HG03280 (cell line): ENCODE data around the gene EMD.
"Not testable (repeated sequence)": the region's sequence is repeated elsewhere in the genome, so short reads cannot be mapped to it uniquely, and the experiment has no call there.

Source experiments
- ATAC-seq: cut with Tn5 transposase; IDR thresholded peaks from one replicate; pipeline ENCODE4 v1.9.1; 2021; ENCODE audit warnings: mild to moderate bottlenecking, moderate library complexity; ENCODE audit not compliant: unreplicated experiment

EMD gene

GRCh38 chrX:154378799-154379568, at the start of gene EMD:
Gene EMD, plus strand, starts transcription at chrX:154379295. Its CDS starts 190 bp downstream, at chrX:154379485.
- peak; percentile 79 for ATAC-seq

GRCh38 chrX:154332561-154332960, 46.5 kb upstream of the EMD start:
- ATAC-seq = no peak

GRCh38 chrX:154333116-154333515, 46.0 kb upstream of the EMD start:
- no peak for ATAC-seq

- ATAC-seq = peak; percentile 63
These were observed 45.2 kb upstream of the EMD start for GRCh38 chrX:154333837-154334271.

GRCh38 chrX:154334496-154334895, 44.6 kb upstream of the EMD start:
- ATAC-seq = no peak

- peak; percentile 74 for ATAC-seq
These were observed 37.4 kb upstream of the EMD start for GRCh38 chrX:154341399-154342298.

GRCh38 chrX:154343063-154343462, 36.0 kb upstream of the EMD start:
- not testable (repeated sequence) for ATAC-seq

GRCh38 chrX:154343620-154344019, 35.5 kb upstream of the EMD start:
- peak; percentile 27 for ATAC-seq

GRCh38 chrX:154348114-154348531, 31.0 kb upstream of the EMD start:
- no peak for ATAC-seq

GRCh38 chrX:154348646-154349358, 30.3 kb upstream of the EMD start:
- no peak for ATAC-seq

- ATAC-seq = no peak
These were observed 29.6 kb upstream of the EMD start for GRCh38 chrX:154349359-154349935.

GRCh38 chrX:154349979-154350378, 29.1 kb upstream of the EMD start:
- no peak for ATAC-seq

- no peak for ATAC-seq
These were observed 28.5 kb upstream of the EMD start for GRCh38 chrX:154350429-154351182.

GRCh38 chrX:154351183-154352011, 27.7 kb upstream of the EMD start:
- ATAC-seq = no peak

GRCh38 chrX:154352012-154352401, 27.1 kb upstream of the EMD start:
- no peak for ATAC-seq

- no peak for ATAC-seq
These were observed 26.6 kb upstream of the EMD start for GRCh38 chrX:154352466-154352865.

- no peak for ATAC-seq
These were observed 25.8 kb upstream of the EMD start for GRCh38 chrX:154353172-154353843.

- no peak for ATAC-seq
These were observed 25.1 kb upstream of the EMD start for GRCh38 chrX:154354013-154354412.

GRCh38 chrX:154354516-154354915, 24.6 kb upstream of the EMD start:
- ATAC-seq = no peak
